Activated CD4-positive, alpha-beta T cell treated with anti-CD3 and anti-CD28 coated beads, Interleukin-2, amount 50 U/mL, for 4 hours (primary cell): ENCODE data around the gene SORCS3.

Experiments used
- DNase-seq, 2 experiments: peaks; one replicate each; pipeline ENCODE4 v3.0.0-alpha.2; 2020

SORCS3 gene

DNA sequence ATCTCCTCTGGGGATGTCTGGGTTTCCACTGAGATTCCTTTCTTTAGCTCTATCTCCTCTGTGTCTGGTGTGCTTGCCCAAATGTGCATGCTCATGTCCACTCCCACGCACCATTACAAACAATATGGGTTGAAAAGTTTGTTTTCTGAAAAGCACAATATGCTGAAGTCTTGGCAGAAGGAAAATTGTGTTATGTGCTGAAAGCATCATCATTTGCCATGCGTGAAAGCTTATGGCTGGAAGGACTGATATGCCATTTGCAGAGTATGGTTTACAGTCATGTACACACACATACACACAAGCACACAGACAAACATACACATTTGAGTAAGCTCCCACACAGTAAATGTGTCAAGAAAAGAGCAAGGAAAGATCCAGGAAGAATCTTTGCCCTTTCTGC, 231.6 kb downstream of the SORCS3 start:
- no peak for DNase-seq

DNA sequence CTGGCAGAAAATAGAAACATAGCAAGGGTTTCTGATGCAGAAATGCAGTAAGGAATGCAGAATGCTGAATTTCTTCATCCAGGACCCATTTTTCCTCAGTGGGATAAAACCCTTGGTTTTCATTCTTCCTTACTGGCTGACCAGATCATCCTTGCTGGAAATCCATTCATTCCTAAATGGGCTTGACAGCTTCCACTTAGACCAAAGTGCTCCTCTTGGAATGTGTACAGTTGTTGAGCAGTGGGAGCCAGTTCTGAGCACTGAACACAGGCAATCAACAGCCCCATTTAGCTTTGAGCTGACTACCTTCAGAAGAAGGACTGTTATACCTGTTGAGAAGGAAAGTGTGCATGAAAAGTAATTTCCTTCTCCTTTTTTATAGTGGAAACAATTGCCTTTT, 232.1 kb downstream of the SORCS3 start:
- no peak for DNase-seq

DNA sequence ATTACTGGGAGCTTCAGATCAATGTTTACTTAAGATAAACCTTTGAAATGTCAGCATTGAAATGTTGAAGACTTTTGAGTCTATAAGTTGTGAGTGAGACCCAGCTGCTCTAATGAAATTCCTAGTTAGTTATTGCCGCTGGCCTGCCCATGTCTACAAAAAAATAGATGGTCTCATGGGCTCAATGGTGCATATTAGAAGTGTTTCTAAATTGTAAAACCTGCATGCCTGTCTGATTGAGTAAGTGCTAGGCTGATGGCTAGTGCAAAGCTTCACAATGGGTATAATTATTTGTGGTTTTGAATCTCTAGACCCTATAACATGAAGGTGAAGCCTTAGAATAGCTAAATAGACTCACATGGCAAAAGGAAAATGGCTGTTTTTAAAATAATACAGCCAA, 234.5 kb downstream of the SORCS3 start:
- no peak for DNase-seq

DNA sequence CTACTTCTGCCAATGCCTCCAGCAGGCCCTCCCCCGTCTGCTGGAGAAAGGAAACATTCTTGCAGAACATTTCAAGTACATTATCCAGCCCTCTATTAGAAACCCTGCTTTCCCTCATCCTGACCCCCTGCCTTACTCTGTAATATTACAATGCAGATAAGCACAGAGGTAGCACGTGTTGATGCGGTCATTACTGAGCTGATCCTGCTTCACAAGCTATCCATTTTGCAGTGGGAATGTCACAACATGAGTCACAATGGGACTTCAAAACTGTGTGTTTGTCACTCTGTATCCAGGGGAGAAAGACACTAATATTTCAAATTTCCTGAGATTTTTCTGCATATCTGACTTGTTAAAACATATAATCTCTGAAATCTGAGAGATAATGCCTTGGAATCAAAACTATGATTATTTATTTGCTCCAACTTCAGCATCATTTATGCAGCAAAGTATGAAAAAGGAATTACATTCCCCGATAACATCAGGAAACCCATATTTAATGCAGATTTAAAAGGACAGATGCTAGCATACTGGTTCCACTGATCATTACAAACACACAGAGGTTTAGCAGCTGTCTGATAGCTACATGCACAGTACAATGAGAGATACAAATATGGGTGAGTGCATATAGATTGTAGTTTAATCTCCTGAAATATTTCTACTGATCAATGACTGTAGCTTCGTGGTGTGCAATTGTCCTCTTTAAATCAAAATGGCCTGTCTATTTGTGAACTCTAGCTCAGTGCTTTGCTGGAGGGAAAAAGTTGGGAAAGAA, 239.7 kb downstream of the SORCS3 start:
- DNase-seq, result no peak

DNA sequence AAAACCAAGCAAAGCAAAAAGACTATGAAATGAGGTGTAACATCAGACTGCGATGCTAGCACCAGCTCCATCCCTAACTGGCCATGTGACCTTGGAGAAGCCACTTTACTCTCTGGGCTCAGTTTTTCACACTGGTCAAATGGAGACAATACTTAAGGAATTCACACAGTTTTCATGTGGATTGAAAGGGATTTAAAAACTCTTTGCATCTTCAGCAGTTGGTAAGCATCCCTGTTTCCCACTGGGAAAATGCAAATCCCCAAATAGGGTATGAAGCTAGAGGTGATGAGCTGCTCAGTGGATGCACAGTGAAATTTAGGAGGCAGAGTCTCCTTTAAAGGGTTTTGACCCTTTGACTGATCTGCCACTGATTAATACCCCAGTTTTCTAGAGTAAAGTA, 240.7 kb downstream of the SORCS3 start:
- no peak for DNase-seq

DNA sequence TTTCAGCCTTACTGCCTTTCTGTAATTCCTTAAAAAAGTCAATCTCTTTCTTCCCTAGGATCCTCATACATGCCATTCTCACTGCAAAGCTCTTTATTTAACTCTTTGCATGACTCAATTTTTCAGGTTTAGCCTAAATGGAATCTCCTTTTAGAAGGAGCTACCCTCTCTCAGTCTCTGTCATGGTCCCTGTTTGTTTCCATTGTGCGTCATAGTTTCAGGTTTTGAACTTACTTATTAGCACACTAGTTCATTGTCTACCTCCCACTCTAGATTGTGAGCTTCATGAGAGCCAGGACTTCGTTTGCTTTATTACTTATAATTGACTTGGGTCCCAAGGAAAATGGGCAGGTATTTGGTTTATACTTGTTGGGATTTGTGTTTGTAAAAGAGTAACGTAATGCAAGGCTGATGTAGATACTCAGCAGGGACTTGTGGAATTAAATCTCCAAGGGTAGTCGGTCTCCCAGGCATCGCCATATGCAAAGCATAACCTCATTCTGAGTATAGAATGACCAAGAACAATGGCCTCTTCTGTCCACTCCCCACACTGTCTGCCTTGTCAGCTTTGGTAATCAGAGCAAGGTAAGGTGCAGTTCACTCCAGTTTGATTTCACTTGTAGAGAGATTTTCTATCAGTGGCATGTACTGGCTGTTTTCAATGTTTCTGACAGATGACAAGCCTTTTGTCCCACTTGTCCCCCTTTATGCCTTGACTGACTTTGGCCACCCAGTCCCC, 252.0 kb downstream of the SORCS3 start:
- no peak for DNase-seq

DNA sequence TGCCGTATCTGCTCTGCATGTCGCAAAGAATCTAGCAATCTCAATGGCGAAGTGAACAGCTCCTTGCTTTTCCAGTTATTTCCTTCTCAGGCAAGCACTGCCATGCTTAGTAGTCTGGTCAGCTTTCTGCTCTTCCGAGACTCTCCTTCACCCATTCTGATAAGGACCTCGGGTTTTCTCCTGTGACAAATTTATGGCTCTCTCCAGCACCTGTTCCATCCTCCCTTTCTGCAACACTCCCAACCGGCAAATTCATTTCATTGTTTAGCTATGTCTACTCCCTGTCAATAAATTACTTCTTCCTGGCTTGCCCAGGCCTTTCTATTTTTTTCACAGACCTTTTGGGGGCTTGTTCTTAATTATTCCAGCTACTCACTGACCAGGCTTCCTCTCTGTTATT, 252.6 kb downstream of the SORCS3 start:
- DNase-seq, result no peak

DNA sequence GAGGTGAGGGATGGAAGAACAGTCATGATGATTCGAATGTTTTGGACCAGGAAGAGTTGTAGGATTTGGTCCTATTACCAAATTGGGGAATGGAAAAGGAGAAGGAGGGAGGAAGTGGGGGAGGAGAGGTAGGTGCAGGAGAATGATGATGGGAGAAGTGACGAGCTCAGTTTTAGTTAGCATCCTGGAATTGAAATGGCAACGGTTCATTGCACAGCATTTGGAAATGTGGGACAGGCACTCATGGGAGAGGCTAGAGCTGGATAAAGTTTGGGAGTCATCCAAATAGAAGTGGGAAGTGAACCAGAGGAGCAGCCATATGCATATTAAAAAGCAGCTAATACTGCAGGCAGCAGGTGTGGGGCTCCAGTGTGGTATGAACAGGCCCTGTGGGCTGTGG, 253.6 kb downstream of the SORCS3 start:
- no peak for DNase-seq

DNA sequence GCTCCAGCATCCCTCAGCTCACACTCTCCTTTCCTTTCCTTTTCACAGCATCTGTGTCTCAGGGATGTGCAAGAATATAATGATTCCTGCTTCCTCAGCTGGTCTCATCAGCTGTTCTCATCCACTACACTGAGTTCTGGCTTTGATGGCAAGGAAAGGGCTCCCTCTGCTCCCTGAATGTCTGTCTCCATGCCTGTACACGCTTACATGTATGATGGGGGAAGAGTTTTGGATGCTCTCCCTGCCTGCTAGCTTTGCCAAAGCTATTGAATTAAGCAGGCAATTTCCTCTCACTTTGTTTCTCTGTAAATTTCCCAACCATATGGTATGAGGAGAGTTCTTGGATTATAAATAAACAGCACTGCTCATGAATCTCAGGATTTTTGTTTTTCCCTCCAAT, 254.5 kb downstream of the SORCS3 start:
- no peak for DNase-seq

DNA sequence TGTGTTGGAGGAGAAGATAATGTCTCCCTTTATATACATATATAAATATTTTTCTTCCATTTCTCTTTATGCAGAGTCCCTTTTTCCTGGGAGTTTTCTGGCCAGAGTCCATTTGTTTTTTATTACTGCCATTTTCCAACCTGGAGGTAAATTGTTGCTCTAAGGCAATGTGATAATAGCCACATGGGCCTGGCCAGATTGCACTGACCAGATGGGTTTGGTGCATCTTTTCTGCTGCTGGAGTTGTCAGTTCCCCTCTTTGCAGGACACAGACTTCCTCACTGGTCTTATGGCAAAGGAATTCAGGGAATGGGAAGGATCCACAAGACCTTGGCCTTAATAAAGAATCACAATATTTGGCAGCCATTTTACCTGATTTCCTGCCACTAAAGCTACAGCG, 254.9 kb downstream of the SORCS3 start:
- DNase-seq, result no peak

DNA sequence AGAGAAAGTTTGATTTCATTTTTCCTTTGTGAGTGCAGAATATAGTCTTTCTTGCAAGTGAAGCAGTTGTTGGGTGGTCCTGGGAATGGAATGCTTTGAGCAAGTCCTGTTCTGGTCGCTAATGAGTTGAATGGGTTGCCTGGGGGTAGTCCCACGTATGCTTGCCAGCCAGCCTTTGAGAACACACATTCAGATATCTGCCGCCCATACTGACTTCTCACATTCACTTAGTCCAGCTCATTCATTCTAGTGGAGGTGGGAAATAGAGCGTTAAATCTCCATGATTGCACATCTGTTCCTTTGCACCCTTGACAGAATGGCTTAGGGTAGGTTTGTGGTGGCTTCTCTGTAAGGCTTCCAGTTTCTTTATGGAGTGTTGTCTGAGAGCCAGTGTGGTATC, 256.6 kb downstream of the SORCS3 start:
- DNase-seq, result no peak

DNA sequence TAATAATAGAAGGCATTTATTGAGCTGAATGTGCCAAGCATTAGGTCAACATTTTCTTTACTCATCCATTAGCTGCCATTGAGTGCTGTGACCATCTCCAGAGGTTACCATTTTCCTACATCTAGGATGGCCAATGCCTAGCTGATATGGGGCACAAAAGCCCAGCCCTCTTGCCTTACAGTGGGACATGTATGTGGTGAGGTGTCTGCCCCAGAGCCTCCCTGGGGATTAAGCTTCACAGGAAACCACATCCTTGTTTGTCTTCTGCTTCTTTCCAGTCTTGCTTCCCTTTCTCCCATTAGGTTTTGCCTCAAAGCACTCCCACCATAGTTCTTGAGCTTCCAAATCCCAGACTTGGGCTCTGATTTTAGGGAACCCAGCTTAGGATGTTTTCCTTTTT, 258.7 kb downstream of the SORCS3 start:
- no peak for DNase-seq

DNA sequence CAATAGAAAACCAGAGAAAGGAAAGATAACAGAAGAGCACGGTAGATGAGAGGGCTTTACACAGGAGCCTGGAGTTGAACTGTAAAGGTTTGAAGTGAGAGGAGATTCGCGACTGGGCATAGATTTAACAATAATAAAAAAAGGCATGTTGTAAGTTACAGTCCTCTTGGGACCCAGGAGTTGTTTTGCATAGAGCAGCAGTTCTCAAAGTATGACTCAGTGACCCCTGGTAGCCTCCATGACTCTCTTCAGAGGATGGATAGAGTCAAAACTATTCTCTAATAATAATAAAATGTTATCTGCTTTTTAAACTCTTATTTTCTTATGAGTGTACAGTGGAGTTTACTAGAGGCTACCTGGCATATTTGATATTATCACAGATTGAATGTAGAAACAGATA, 262.3 kb downstream of the SORCS3 start:
- no peak for DNase-seq

DNA sequence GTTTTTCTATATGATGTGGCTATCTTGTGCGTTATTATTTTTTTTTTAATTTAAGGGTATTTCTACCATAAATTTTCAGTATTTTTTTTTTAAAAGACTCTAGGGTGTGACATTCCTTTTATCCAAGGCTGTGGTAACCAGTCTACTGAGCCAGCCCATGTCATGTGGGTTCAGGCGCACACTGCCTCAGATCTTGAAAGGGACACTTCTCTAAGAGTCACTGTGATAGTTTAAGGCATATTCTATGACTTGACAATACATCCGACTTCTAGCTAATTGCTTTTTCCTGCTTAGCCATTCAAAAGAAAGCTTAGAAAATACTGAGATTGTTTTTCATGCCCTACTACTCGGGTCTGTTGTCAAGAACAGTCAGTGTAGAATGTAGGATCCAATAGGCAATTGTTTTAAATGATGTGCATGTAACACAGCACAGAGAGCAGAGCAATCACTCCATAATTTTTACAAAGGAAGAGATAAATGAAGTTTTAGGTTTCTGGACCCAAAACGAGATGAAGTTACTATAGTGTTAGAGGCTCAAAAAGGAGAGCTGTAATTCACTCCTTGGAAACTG, 263.7 kb downstream of the SORCS3 start:
- DNase-seq, result no peak

DNA sequence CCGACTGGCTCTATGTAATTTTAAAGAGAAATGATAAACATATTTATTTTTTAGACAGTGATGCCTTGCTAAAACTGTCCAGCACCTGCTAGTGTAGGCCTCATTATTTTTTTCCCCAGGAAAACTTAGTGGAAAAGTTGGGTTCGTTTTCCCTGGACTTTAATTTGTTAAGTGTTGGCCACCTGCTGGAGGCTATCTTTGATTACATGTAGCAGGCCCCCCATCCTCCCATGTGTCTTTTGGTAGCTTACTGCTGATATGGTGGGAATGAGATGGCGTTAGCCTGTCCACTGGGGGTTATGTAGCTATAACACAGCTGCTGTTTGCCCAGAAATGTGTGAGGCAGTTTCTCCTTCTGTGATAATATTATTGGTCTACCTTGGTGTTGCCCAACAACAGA, 265.0 kb downstream of the SORCS3 start:
- no peak for DNase-seq

DNA sequence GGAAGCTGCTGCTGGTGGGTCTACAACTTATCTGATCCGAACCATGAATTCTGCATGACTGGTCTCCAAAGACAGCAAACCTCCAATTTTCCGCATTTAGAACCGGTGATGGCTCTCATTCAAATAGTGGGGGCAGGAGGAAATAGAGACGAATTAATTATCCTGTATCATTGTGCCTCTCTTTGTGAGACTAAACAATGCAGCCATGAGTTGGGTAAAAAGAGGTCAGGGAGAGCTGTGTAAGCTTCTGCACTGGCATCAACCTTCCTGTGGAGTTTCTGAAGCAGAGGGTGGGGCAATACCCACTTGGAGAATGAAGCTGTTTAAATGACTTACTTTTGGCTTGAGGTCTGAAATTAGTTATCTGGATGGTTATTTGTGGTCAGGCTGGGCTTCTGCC, 266.4 kb downstream of the SORCS3 start:
- no peak for DNase-seq

DNA sequence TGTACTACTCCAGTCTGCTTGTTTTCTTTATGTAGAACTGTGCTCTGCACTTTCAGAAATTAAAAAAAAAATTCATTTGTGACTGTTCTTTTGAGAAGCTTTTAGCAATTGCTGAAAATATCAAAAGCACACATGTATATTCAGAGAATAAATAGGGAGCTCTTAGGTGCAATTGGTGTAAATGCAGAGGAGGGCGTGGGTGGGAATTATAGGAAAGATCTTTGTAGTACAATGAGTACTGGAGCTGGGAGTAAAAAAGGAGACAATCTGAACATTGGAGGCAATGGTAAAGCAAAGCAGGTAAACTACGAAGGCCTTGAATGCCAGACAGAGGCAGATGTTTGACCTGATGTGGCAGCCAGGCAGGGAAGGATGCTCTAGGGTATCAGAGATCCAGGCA, 267.5 kb downstream of the SORCS3 start:
- no peak for DNase-seq

DNA sequence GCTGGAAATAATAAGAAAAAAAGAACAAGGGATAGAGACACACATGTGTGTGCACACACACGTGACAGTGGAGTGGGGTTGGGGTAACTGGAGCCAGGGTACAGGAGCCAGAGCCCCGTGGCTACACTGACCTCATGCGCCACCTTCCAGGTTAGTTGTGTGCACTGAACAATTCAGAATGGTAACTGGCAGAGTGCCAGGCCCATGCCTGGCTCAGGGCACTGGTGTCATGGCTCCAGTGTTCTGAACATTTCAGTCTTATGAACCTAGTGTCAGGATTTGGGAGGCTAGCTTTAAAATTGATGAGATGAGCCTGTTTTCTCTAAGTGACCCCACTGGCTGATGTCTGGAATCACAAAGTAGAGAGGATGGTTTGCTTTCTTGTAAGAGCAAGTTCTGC, 269.6 kb downstream of the SORCS3 start:
- no peak for DNase-seq

DNA sequence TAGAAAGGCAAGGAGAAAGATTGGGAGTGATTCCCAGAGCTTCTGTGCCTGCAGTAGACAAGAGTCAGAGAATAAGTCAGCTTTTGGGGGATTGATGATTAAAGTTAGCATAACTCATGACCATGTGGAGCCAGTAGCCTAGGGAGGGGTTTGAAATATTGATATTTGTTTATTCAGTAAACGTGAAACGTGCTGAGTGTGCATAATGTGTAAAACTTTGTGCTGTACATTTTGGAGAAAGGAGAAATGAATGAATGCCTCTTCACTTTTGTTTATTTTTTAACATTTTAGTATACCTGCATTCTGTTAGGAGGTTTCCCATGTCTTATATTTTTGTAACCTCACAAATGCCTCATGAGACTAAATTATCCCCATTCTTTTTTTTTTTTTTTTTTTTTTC, 272.3 kb downstream of the SORCS3 start:
- DNase-seq, result no peak

DNA sequence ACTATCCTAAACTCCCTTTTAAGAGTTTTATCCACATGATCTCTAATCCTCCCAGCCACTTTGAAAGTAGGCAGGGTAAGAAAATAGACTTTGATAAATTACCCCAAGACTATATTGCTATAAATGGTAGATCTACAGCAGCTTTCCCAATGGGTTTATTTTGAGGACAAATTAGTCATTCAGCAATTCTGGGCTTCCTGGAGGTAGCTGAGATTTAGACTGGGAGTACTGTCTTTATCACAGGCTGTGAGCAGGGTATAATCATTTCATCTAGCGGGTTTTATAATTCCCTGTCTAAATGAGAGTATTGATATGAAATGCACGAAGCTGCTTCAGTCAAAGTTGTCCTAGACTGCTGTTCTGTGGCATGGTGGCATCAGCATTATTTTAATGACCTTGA, 279.4 kb downstream of the SORCS3 start:
- no peak for DNase-seq

DNA sequence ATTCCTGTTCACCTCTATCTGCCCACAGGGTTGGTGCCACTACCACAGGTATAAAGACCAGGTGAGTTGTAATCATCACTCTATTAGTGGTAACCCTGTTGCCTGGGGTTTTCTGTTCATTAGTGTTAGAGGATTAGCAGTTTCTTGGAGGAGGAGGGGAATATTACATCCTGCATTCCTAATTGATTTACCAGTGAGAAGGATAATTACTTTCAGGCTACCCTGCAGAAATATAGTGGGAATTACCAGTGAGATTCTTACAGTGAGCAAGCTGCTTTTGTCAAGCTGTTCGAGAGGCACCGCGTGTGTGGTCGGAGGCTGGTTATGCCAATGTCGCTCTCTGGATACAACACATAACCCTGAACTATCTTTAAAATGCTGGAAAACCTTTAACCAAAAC, 280.7 kb downstream of the SORCS3 start:
- no peak for DNase-seq

DNA sequence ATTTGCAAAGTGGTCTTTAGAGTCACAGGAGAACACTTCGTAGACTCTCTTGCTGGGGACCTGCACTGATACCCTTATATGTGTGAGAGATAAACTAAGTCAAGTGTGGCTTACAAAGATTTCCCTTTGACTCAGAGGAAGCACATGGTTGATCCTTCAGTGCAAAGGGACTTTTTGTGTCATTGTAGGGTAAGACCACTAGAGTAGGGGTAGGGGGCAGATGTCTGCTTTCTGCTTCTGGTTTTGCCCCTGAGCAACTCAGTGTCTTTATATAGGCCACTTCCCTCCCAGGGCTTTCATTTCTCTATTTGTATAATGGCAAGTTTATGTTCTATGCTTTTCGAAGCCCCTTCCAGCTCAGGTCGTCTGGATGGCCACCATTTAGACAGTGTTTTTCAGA, 281.7 kb downstream of the SORCS3 start:
- DNase-seq, result no peak

DNA sequence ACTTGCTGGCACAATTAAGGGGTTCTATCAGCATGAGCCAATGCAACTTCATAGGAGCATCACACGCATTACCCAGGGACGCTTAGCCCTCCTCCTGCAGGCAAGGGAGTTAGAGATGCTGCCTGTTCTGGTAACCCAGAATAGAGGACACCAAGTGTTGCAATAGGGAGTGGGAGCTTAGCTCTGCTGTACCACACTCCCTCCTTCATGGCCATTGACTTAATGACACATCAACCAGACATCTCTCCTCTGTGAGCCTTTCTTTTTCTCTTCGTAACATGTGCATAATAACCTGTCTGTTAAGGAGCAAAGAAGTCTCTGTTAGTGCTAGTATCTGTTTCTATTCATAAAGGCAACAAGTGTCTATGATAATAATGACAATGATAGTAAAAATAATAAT, 282.4 kb downstream of the SORCS3 start:
- no peak for DNase-seq

DNA sequence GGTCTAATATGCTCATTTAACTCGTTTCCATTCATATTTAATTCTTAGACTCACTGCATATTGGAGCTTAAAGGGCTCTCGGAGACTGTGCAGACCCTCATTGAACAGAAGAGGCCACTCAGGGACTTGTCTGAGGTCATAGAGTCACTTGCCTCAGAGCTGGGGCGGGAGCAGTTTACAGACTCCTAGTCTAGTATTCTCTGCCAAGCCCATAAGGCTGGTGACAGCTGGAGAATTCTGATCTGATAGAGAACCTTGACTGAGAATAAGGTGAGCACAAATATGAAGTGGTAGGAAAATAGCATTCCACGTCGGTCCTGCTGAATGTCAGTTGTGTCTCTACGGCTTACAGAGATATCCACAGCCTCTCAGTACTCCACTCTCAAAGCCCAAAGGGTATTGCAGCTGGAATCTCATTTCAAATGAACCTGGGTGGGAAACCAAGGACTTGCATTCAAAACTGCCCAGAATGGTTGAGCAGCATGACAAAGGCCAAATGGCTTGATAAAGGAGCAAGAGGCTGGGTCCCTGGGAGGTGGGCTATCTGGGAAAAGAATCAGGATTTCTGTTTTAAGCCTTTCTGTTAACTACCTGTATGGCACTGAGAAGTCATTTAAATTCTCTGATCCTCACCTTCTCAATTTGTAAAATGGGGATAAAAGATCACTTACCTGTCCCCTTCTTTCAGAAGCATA, 283.2 kb downstream of the SORCS3 start:
- DNase-seq, result no peak
